H7 (cell line): Measurements from ENCODE around the gene RAB34. TPM values are rescaled to one million over a fixed set of nuclear protein-coding genes. Genes with fewer than 3 reads are reported as not detected.

ENCODE experiments used
- total RNA-seq: library from RNA; depleted of rRNA; stranded (reverse); fragments of >200 nt; shearing (Covaris generic); gene quantifications from 2 replicates; pipeline ENCODE4 v1.2.3, GENCODE V29; 2014; rRNA removed

The RAB34 gene
- total RNA-seq, 1 experiment from 2014 or later, result 284 TPM

Other genes with a start within 250 kb of the RAB34 start
- gene SLC13A2, start 244.2 kb downstream of the RAB34 start, total RNA-seq, result not detected in 2 replicates
- gene FOXN1, start 211.5 kb downstream of the RAB34 start, total RNA-seq, result not detected in 2 replicates
- gene UNC119, start 165.2 kb downstream of the RAB34 start, total RNA-seq, result 87.6 and 96.3 TPM in 2 replicates
- gene PIGS, start 146.3 kb downstream of the RAB34 start, total RNA-seq, result 41.8 and 48.4 TPM in 2 replicates
- 69.9 and 117 TPM in 2 replicates for gene ALDOC, start 141.0 kb downstream of the RAB34 start, total RNA-seq
- 153 and 166 TPM in 2 replicates for gene SPAG5, start 118.8 kb downstream of the RAB34 start, total RNA-seq
- gene RSKR, start 103.7 kb downstream of the RAB34 start, total RNA-seq, result 12.2 and 14.7 TPM in 2 replicates
- gene BLTP2, start 72.7 kb downstream of the RAB34 start, total RNA-seq, result 86.6 and 97.0 TPM in 2 replicates
- 47.3 and 52.7 TPM in 2 replicates for gene SDF2, start 56.0 kb downstream of the RAB34 start, total RNA-seq
- 25.1 and 32.4 TPM in 2 replicates for gene SUPT6H, start 55.7 kb downstream of the RAB34 start, total RNA-seq
- 13.9 and 23.7 TPM in 2 replicates for gene PROCA1, start 6.0 kb downstream of the RAB34 start, total RNA-seq
- gene RPL23A, start 2.1 kb upstream of the RAB34 start, total RNA-seq, result 778 and 823 TPM in 2 replicates
- gene TLCD1, start 8.4 kb upstream of the RAB34 start, total RNA-seq, result 15.6 and 21.4 TPM in 2 replicates
- gene NEK8, start 10.9 kb upstream of the RAB34 start, total RNA-seq, result 10.9 and 12.5 TPM in 2 replicates
- 159 and 216 TPM in 2 replicates for gene TRAF4, start 26.1 kb upstream of the RAB34 start, total RNA-seq
- 32.4 and 46.7 TPM in 2 replicates for gene FAM222B, start 124.9 kb upstream of the RAB34 start, total RNA-seq
- gene ERAL1, start 137.1 kb upstream of the RAB34 start, total RNA-seq, result 63.7 and 71.9 TPM in 2 replicates
- 76.9 and 84.7 TPM in 2 replicates for gene FLOT2, start 179.9 kb upstream of the RAB34 start, total RNA-seq
- 11.9 and 17.0 TPM in 2 replicates for gene DHRS13, start 185.2 kb upstream of the RAB34 start, total RNA-seq
- 53.2 and 56.6 TPM in 2 replicates for gene PHF12, start 233.7 kb upstream of the RAB34 start, total RNA-seq